Ishikawa (cell line): ENCODE results near the gene MPP4.

Experiments
- CEBPB ChIP-seq: IDR thresholded peaks from 2 replicates; pipeline ENCODE4 v1.6.1; 2012
- CREB1 ChIP-seq: IDR thresholded peaks from 2 replicates; pipeline ENCODE4 v1.6.1; 2012; ENCODE audit warnings: low read depth
- EGR1 ChIP-seq: IDR thresholded peaks from 2 replicates; pipeline ENCODE4 v1.6.1; 2012
- EP300 ChIP-seq: IDR thresholded peaks from 2 replicates; pipeline ENCODE4 v1.6.1; 2012; ENCODE audit warnings: borderline replicate concordance
- FOXM1 ChIP-seq: IDR thresholded peaks from 2 replicates; pipeline ENCODE4 v1.6.1; 2012; ENCODE audit warnings: low read depth, borderline replicate concordance
- MAX ChIP-seq: IDR thresholded peaks from 2 replicates; pipeline ENCODE4 v1.6.1; 2012
- NFIC ChIP-seq: IDR thresholded peaks from 2 replicates; pipeline ENCODE4 v1.6.1; 2012
- RAD21 ChIP-seq: IDR thresholded peaks from 2 replicates; pipeline ENCODE4 v1.6.1; 2012; ENCODE audit warnings: low read depth
- REST ChIP-seq: IDR thresholded peaks from 2 replicates; pipeline ENCODE4 v1.6.1; 2012; ENCODE audit warnings: low read depth, mild to moderate bottlenecking
- TAF1 ChIP-seq: IDR thresholded peaks from 2 replicates; pipeline ENCODE4 v1.6.1; 2012; ENCODE audit warnings: low read depth, mild to moderate bottlenecking
- TCF12 ChIP-seq: IDR thresholded peaks from 2 replicates; pipeline ENCODE4 v1.6.1; 2012; ENCODE audit warnings: low read depth
- TEAD4 ChIP-seq: IDR thresholded peaks from 2 replicates; pipeline ENCODE4 v1.6.1; 2012
- YY1 ChIP-seq: IDR thresholded peaks from 2 replicates; pipeline ENCODE4 v1.6.1; 2012; ENCODE audit warnings: low read depth
- ZBTB7A ChIP-seq: IDR thresholded peaks from 2 replicates; pipeline ENCODE4 v1.6.1; 2012; ENCODE audit warnings: low read depth
- TF ChIP-seq, protein P1 (sequence below): IDR thresholded peaks from 2 replicates; pipeline ENCODE4 v1.6.1; 2012

Gene MPP4

GRCh38 chr2:201673546-201673945 lies 24.9 kb downstream of the MPP4 start:
- TF ChIP-seq YY1 (no peak), FOXM1 (no peak), CREB1 (no peak)
- TF ChIP-seq, protein P1, sequence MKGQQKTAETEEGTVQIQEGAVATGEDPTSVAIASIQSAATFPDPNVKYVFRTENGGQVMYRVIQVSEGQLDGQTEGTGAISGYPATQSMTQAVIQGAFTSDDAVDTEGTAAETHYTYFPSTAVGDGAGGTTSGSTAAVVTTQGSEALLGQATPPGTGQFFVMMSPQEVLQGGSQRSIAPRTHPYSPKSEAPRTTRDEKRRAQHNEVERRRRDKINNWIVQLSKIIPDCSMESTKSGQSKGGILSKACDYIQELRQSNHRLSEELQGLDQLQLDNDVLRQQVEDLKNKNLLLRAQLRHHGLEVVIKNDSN: no peak

DNA sequence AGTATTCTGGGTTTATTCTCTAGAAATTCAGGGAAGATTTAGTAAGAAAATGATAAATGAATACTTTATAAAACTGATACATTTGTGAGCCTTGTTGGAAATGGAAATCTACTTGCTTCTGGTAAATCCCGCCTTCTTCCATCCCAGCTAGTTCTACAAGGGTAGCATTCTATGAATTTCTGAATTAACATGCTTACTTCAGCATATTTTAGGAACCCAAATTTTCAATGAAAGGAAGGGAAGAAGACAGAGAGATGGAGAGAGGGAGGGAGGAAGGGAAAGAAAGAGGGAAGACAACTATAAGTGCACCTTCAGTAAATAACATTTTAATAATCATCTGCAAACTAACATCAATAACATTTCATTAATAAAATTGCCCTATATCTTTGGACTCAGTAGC lies 28.6 kb downstream of the MPP4 start:
- TF ChIP-seq EGR1 (no peak), ZBTB7A (no peak), CEBPB (no peak), EP300 (no peak), YY1 (no peak), REST (no peak), RAD21 (no peak), FOXM1 (no peak), CREB1 (no peak)
- TF ChIP-seq, protein P1: no peak

- no peak for TF ChIP-seq RAD21
- no peak for TF ChIP-seq CEBPB
- no peak for TF ChIP-seq FOXM1
- no peak for TF ChIP-seq TCF12
- no peak for TF ChIP-seq EP300
- no peak for TF ChIP-seq EGR1
- TF ChIP-seq NFIC: no peak
- TF ChIP-seq MAX: no peak
- no peak for TF ChIP-seq YY1
- TF ChIP-seq REST: no peak
- TF ChIP-seq, protein P1: no peak
- TF ChIP-seq CREB1: no peak
- TF ChIP-seq TEAD4: no peak
- no peak for TF ChIP-seq TAF1
- no peak for TF ChIP-seq ZBTB7A
Measured at GRCh38 chr2:201668402-201668910, 30.0 kb downstream of the MPP4 start.

- TF ChIP-seq TAF1 (no peak), TCF12 (no peak), REST (no peak), MAX (no peak), YY1 (no peak), RAD21 (no peak), CEBPB (no peak), EGR1 (no peak), NFIC (no peak), EP300 (no peak), FOXM1 (no peak), CREB1 (no peak), TEAD4 (no peak), ZBTB7A (no peak)
- TF ChIP-seq, protein P1: no peak
Measured at GRCh38 chr2:201664334-201664733, 34.1 kb downstream of the MPP4 start.
